ENCODE measurements around the gene PRELID3B. TPM values are rescaled to one million over a fixed set of nuclear protein-coding genes. Genes with fewer than 3 reads are reported as not detected.
A peak's percentile ranks its signal among the peaks of the same experiment; 100 is the strongest.

Gene PRELID3B
- total RNA-seq, 1 donor, result 75.7 TPM

DNA sequence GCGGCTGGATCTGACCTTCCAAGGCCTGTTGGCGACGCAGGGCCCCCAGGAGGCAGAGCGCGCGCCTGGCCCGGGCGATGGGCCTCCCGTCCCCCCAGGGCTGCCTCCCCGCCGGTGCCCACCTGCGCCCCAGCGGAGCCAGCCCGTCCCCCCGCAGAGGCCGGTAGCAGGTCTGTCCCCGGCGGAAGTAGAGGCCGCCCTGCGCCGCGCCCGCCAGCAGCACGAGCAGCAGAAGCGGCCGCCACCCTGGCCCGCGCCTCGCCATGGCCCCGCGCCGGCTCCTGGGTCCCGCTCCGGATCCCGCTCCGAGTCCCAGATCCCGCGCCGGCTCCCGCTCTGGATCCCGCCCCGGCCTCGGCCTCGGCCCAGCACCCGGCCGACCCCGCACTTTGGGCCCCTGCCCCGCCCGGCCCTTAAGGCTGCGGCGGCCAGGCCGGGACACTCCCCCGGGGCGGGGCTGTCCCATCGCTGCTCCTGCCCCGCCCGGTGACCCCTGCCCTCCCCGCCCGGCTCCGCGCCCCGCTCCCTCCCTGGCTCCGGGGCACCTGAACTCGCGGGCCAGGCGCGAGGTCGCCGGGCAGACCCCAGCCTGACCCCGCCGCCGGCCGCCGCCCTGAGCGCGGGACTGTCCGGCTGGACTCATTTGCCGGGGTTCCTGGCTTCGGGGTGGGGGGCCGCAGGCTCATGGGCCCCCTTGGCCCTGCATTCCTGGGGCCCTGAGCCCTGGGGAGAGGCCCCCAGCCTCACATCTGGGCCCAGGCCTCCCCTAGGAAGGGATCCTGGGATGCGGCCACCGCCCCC is 35.5 kb downstream of the PRELID3B start, which contains the start of gene CTSZ:
CTSZ (minus strand) TSS at position 391 of the 801 bp plus-strand sequence; CDS start at position 265, 126 bp downstream.
- TF ChIP-seq, protein P1, sequence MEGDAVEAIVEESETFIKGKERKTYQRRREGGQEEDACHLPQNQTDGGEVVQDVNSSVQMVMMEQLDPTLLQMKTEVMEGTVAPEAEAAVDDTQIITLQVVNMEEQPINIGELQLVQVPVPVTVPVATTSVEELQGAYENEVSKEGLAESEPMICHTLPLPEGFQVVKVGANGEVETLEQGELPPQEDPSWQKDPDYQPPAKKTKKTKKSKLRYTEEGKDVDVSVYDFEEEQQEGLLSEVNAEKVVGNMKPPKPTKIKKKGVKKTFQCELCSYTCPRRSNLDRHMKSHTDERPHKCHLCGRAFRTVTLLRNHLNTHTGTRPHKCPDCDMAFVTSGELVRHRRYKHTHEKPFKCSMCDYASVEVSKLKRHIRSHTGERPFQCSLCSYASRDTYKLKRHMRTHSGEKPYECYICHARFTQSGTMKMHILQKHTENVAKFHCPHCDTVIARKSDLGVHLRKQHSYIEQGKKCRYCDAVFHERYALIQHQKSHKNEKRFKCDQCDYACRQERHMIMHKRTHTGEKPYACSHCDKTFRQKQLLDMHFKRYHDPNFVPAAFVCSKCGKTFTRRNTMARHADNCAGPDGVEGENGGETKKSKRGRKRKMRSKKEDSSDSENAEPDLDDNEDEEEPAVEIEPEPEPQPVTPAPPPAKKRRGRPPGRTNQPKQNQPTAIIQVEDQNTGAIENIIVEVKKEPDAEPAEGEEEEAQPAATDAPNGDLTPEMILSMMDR (IDR thresholded peaks at IDR 0.05; ENCODE audit: insufficient read depth, low read length), result no peak
- peak within 1 kb of the TSS; percentile 73 for H3K4me3 ChIP-seq (ENCODE audit: low read depth, low read length)
- DNase-seq (ENCODE audit: low read depth), result peak; percentile 15

DNA sequence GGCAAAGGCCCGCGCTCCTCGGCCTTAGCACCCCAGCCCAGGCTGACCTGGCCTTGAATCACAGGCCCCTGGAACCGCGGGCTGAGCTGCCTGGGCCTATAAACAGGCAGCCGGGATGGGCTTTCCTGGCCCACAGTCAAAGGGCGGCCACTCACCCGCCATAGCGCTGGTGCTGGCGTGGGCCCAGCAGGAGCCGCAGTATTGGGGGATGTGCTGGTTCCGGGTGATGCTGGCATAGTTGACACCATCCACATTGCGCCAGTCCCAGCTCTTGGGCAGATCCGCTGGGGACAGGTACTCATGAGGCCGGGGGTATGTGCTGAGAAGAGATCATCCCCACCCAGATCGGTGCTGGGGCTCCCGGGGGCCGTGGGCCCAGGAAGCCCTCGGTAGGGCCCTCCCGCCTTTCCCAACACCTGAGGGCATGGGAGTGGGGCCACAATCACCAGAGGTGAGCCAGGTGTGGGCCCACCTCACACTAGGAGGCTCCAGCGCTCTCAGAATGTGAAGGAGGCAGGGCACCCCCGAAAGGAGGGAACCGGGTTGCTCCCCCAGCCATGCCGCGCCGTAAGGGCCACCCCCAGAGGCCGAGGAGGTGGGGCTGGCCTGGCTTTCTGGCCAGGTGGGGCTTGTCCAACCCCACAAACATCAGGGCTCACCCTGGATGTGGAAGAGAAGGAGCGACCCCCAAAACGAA is 36.3 kb downstream of the PRELID3B start:
- TF ChIP-seq, protein P1 (IDR thresholded peaks at IDR 0.05; ENCODE audit: insufficient read depth, low read length), result no peak
- no peak for DNase-seq (ENCODE audit: low read depth)
- H3K4me3 ChIP-seq (ENCODE audit: low read depth, low read length), result peak overlapping the region; percentile 73

GRCh38 chr20:59005523-59006166 is 36.9 kb downstream of the PRELID3B start:
- DNase-seq (ENCODE audit: low read depth), result no peak
- TF ChIP-seq, protein P1 (IDR thresholded peaks at IDR 0.05; ENCODE audit: insufficient read depth, low read length), result no peak
- peak overlapping the region; percentile 73 for H3K4me3 ChIP-seq (ENCODE audit: low read depth, low read length)

- DNase-seq (ENCODE audit: low read depth), result no peak
- TF ChIP-seq, protein P1 (IDR thresholded peaks at IDR 0.05; ENCODE audit: insufficient read depth, low read length), result no peak
- no peak overlapping the region for H3K4me3 ChIP-seq (ENCODE audit: low read depth, low read length)
Observed at GRCh38 chr20:59004763-59005522, 37.6 kb downstream of the PRELID3B start.

DNA sequence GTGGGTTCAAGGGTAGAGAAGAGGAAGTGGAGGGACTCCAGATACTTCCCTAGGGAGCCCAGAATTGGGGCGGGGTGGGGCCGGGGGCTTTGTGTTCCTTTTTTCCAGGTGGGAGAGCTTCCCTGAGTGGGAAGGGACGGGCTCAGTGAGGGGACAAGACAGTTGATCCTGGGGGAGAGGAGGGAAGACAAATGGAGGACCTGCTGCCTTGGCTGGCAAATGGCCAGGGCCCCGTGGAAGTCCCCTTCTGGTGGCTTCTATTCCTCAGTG is 38.2 kb downstream of the PRELID3B start:
- no peak for DNase-seq (ENCODE audit: low read depth)
- TF ChIP-seq, protein P1 (IDR thresholded peaks at IDR 0.05; ENCODE audit: insufficient read depth, low read length), result no peak
- no peak overlapping the region for H3K4me3 ChIP-seq (ENCODE audit: low read depth, low read length)

DNA sequence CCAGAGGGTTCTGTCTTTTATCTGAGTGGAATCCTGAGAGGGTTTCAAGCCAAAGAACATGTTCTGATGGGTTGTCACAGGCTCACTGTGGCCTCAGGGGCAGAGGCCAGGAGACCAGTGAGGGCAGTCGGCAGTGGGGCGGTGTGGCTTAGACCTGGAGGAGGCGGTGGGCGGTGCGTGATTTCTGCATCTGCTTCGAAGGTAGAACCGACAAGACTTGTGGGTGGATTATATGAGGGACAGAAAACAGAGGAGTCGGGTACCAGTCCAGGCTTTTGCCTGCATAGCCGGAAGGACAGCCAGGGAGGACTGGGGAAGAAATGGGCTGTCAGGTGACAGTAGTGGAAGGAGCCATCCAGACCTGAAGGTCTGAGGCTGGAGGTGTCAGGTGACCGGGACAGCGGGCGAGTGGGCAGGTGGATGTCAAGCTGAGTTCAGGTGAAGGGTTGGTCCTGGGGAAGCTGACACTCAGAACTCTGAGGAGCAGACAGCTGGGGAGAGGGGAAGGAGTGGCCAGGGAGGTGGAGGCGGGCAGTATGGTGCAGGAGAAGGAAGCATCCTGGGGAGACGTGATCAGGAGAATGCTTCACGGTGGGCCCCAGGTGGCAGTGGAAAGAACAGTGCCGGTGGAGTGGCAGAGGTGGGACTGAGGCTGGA is 38.6 kb downstream of the PRELID3B start:
- no peak for DNase-seq (ENCODE audit: low read depth)
- no peak overlapping the region for H3K4me3 ChIP-seq (ENCODE audit: low read depth, low read length)
- TF ChIP-seq, protein P1 (IDR thresholded peaks at IDR 0.05; ENCODE audit: insufficient read depth, low read length), result no peak

Data from fibroblast of the aortic adventitia (primary cell).